ENCODE measurements around the gene DMRT1. TPM values are rescaled to one million over a fixed set of nuclear protein-coding genes. Genes with fewer than 3 reads are reported as not detected.

The DMRT1 gene
- total RNA-seq, 1 donor from 2014 or later: not detected

GRCh38 chr9:967903-968641 is 126.6 kb downstream of the DMRT1 start:
- H3K9me3 Mint-ChIP-seq: no peaks in the 10 kb centered on the region
- no peak for TF ChIP-seq CTCF (conservative IDR thresholded peaks at IDR 0.05)
- H3K27me3 Mint-ChIP-seq (ENCODE audit: low read depth): peaks cover 99% of the 10 kb centered on the region
- peaks cover 8% of the 10 kb centered on the region for H3K4me1 Mint-ChIP-seq
- peak; percentile 16 for DNase-seq (ENCODE audit: low read depth, low spot score)
- H3K4me3 Mint-ChIP-seq: no peak overlapping the region
- H3K36me3 Mint-ChIP-seq (ENCODE audit: low read depth): no peaks in the 10 kb centered on the region
- no peak overlapping the region for H3K27ac Mint-ChIP-seq (ENCODE audit: unreplicated experiment)

GRCh38 chr9:969310-970150 is 128.0 kb downstream of the DMRT1 start:
- H3K4me1 Mint-ChIP-seq: peaks cover 19% of the 10 kb centered on the region
- peaks cover 99% of the 10 kb centered on the region for H3K27me3 Mint-ChIP-seq (ENCODE audit: low read depth)
- DNase-seq (ENCODE audit: low read depth, low spot score): no peak
- H3K4me3 Mint-ChIP-seq: no peak overlapping the region
- H3K9me3 Mint-ChIP-seq: no peaks in the 10 kb centered on the region
- TF ChIP-seq CTCF (conservative IDR thresholded peaks at IDR 0.05): no peak
- no peaks in the 10 kb centered on the region for H3K36me3 Mint-ChIP-seq (ENCODE audit: low read depth)
- no peak overlapping the region for H3K27ac Mint-ChIP-seq (ENCODE audit: unreplicated experiment)

- Mint-ChIP-seq H3K27me3 (ENCODE audit: low read depth) (peaks cover 99% of the 10 kb centered on the region), H3K36me3 (ENCODE audit: low read depth) (no peaks in the 10 kb centered on the region), H3K27ac (ENCODE audit: unreplicated experiment) (no peak overlapping the region), H3K4me3 (peak overlapping the region; percentile 62), H3K4me1 (peaks cover 19% of the 10 kb centered on the region), H3K9me3 (no peaks in the 10 kb centered on the region)
- no peak for TF ChIP-seq CTCF (conservative IDR thresholded peaks at IDR 0.05)
- DNase-seq (ENCODE audit: low read depth, low spot score): no peak
These were observed 128.9 kb downstream of the DMRT1 start for GRCh38 chr9:970151-970996.

GRCh38 chr9:971901-972500 is 130.5 kb downstream of the DMRT1 start:
- H3K4me3 Mint-ChIP-seq: peak overlapping the region; percentile 81
- no peak for TF ChIP-seq CTCF (conservative IDR thresholded peaks at IDR 0.05)
- H3K36me3 Mint-ChIP-seq (ENCODE audit: low read depth): no peaks in the 10 kb centered on the region
- H3K27me3 Mint-ChIP-seq (ENCODE audit: low read depth): peaks cover 96% of the 10 kb centered on the region
- peaks cover 24% of the 10 kb centered on the region for H3K4me1 Mint-ChIP-seq
- no peak overlapping the region for H3K27ac Mint-ChIP-seq (ENCODE audit: unreplicated experiment)
- no peaks in the 10 kb centered on the region for H3K9me3 Mint-ChIP-seq
- peak; percentile 43 for DNase-seq (ENCODE audit: low read depth, low spot score)
